Upper lobe of left lung (tissue), 6 donors: ENCODE results near the gene GADD45GIP1. TPM values are rescaled to one million over a fixed set of nuclear protein-coding genes. Genes with fewer than 3 reads are reported as not detected.

Source experiments
- ATAC-seq, 2 donors: fragments of 200-7000 bp; cut with Tn5 transposase; one replicate each; pipeline ENCODE4 v1.9.1; 2022; ENCODE audit warnings: mild to moderate bottlenecking in 2 of 2, moderate library complexity in 2 of 2; ENCODE audit not compliant: low FRiP score in 2 of 2
- DNase-seq, 2 donors: peaks; one replicate each; pipeline ENCODE4 v3.0.0-alpha.2; 2019 to 2020
- H3K27ac ChIP-seq, 4 donors: fragments of 200-600 bp; sonication (generic); one replicate each; pipeline ENCODE4 v1.5.1; 2016 to 2019
- H3K27me3 ChIP-seq, 4 donors: fragments of 200-600 bp; sonication (generic); one replicate each; pipeline ENCODE4 v1.5.1; 2017 to 2019
- H3K36me3 ChIP-seq, 4 donors: fragments of 200-600 bp; sonication (generic); one replicate each; pipeline ENCODE4 v1.5.1; 2016 to 2019
- H3K4me1 ChIP-seq, 4 donors: fragments of 200-600 bp; sonication (generic); one replicate each; pipeline ENCODE4 v1.5.1; 2018 to 2019
- H3K4me3 ChIP-seq, 4 donors: fragments of 200-600 bp; sonication (generic); one replicate each; pipeline ENCODE4 v1.5.1; 2017 to 2019; ENCODE audit warnings: mild to moderate bottlenecking in 2 of 4, moderate library complexity in 1 of 4
- H3K9me3 ChIP-seq, 4 donors: fragments of 200-600 bp; sonication (generic); one replicate each; pipeline ENCODE4 v1.5.1; 2018 to 2019
- EP300 ChIP-seq, 4 donors: sonication (generic); formaldehyde crosslinking; IDR thresholded peaks; one replicate each; pipeline ENCODE4 v1.5.1; 2017; ENCODE audit warnings: antibody characterized with exemption in 4 of 4, control low read depth in 2 of 4
- POLR2A ChIP-seq, 4 donors: fragments of 450-650 bp; IDR thresholded peaks; one replicate each; pipeline ENCODE4 v1.5.1; 2016 to 2017; ENCODE audit warnings: antibody characterized with exemption in 4 of 4, mild to moderate bottlenecking in 2 of 4
- POLR2AphosphoS5 ChIP-seq, 2 donors: sonication (generic); formaldehyde crosslinking; IDR thresholded peaks; one replicate each; pipeline ENCODE4 v1.5.1; 2017; ENCODE audit warnings: antibody characterized with exemption in 2 of 2
- WGBS, 2 donors: methylation state at CpG; one replicate each; pipeline ENCODE4 v1.1.5; 2017 to 2018; 5-methylcytosine and 5-hydroxymethylcytosine counted together
- total RNA-seq, 6 donors: library from RNA; depleted of rRNA in 4 of 6; stranded (reverse); fragments of >200 nt in 4 of 6; gene quantifications; one replicate each; pipeline versions ENCODE4 v1.1.0 to v1.2.1, GENCODE V29; 2016 to 2021
- TF ChIP-seq, protein P1 (sequence below), 6 experiments: fragments of 450-650 bp in 4 of 6; fragments of 200-600 bp in 2 of 6; sonication (generic) in 2 of 6; IDR thresholded peaks; one replicate each; pipeline ENCODE4 v1.5.1; 2016 to 2019; ENCODE audit warnings: antibody characterized with exemption in 6 of 6
- donor health status: DM: no; HTN: no; CAD: no; lungs with moderate emphysema.
- donor health status: DM: no; HTN: yes; CAD: no; lungs with severe emphysema.

GADD45GIP1 gene
- total RNA-seq, 6 donors from 2014 or later: 15.3 to 43.8 (median 26.6) TPM

DNA sequence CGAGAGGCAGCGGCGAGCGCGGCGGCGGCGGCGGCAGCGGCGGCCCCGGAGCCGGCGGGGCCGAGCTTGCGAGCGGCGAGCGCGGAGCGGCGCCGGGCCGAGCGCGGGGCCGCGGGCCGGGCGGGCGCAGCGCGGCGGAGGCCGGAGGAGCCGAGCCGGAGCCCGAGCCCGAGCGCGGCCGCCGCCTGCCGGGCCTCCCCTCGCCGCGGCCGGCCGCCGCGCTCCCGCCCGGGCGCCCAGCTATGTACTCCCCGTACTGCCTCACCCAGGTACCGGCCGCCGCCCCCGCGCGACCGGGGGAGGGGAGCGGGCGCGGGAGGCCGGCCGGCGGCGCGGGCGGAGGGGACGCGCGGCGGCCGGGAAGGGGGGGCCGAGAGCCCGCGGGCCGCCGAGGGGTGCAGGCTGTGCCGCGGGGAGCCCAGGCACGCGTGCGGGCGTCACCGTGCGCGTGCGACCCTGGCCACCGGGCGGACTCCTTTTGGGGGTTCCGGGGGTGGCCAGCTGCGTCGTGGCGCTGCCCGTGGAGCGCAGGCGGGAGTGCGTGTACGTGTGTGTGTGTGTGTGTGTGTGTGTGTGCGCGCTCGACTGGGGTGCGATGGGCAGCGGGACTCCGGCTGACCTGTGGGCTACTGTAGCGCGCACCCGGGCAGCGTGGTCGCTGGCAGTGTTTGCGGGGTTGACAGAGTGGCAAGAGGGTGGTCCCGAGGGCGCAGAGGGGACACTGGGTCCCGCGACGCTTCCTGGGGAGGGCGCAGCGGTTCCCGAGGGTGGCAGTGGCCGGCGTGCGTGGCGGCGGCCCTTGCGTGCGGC lies 38.8 kb upstream of the GADD45GIP1 start:
- TF ChIP-seq, protein P1, sequence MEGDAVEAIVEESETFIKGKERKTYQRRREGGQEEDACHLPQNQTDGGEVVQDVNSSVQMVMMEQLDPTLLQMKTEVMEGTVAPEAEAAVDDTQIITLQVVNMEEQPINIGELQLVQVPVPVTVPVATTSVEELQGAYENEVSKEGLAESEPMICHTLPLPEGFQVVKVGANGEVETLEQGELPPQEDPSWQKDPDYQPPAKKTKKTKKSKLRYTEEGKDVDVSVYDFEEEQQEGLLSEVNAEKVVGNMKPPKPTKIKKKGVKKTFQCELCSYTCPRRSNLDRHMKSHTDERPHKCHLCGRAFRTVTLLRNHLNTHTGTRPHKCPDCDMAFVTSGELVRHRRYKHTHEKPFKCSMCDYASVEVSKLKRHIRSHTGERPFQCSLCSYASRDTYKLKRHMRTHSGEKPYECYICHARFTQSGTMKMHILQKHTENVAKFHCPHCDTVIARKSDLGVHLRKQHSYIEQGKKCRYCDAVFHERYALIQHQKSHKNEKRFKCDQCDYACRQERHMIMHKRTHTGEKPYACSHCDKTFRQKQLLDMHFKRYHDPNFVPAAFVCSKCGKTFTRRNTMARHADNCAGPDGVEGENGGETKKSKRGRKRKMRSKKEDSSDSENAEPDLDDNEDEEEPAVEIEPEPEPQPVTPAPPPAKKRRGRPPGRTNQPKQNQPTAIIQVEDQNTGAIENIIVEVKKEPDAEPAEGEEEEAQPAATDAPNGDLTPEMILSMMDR (IDR thresholded peaks at IDR 0.05): peak in 1 of 6 experiments; percentile 39
- TF ChIP-seq EP300 (IDR thresholded peaks at IDR 0.05) (no peak), POLR2AphosphoS5 (IDR thresholded peaks at IDR 0.05) (no peak), POLR2A (IDR thresholded peaks at IDR 0.05) (no peak)
- peak in 1 of 2 donors; percentile 87 for DNase-seq
- peak overlapping the region; percentile 90 to 94 (median 94) for H3K27ac ChIP-seq
- H3K4me3 ChIP-seq: peak overlapping the region; percentile 69 to 88 (median 84)
- H3K36me3 ChIP-seq: peaks cover 0 to 2% (median 0%) of the 10 kb centered on the region in 4 donors
- ATAC-seq: peak in 1 of 2 donors; percentile 27
- H3K9me3 ChIP-seq: no peaks in the 10 kb centered on the region
- peaks cover 0 to 3% (median 2%) of the 10 kb centered on the region in 4 donors for H3K27me3 ChIP-seq
- 0% methylated on average over 28 of the region's 129 CpGs; no CpG with 5 or more reads in 1 of the 2 donors for WGBS, 2 donors
- H3K4me1 ChIP-seq: peaks cover 14 to 50% (median 31%) of the 10 kb centered on the region in 4 donors

DNA sequence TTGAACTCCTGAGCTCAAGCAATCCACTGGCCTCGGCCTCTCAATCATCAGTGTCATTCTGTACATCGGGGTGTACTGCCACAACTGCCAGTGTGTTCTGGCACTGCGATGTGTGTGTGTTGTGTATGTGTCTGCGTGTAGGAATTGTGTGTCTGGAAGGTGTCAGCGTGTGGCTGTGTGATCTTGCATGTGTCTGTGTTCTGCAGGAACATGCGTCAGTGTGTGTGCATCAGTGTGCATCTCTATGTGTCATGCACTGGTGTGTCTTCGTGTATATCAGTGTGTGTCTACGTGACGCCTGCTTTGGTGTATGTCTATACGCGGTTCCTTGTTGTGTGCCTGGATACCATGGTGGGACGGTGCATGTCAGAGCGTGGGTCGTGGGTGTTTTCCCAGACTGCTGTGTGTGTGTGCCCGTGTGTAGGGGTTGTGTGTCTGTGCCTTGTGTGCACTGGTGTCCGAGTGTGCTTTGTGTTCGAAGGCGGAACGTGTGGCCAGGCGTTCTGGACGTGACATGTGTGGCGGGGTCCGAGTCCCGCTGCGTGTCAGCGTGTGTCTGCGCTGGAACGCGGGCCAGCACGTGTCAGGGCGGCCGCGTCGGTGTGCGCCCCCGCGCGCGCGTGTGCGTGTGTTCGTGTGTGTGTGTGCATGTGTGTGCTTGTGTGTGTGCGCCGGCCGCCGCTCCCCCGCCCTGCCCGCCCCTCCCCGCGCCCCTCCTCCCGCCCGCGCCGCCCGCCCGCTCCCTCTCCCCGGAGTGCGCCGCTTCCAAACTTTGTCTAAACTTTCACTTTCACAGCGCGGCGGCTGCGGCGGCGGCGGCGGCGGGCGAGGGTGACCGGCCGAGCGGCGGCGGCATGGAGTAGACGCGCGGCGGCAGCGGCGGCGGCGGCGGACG lies 37.9 kb upstream of the GADD45GIP1 start, which contains the start of gene NFIX:
Gene NFIX (plus strand): TSS at position 775 of the 895 bp plus-strand sequence. CDS start 363 bp downstream, outside the sequence.
- TF ChIP-seq POLR2AphosphoS5 (IDR thresholded peaks at IDR 0.05): peak; percentile 10 to 46
- TF ChIP-seq, protein P1 (IDR thresholded peaks at IDR 0.05): peak in 1 of 6 experiments; percentile 6
- TF ChIP-seq EP300 (IDR thresholded peaks at IDR 0.05): no peak
- peaks cover 0 to 2% (median 0%) of the 10 kb centered on the region in 4 donors for H3K36me3 ChIP-seq
- WGBS, 2 donors: 34 to 79% methylated on average over 4 to 20 of the region's 84 CpGs
- peak within 1 kb of the TSS; percentile 69 to 88 (median 84) for H3K4me3 ChIP-seq
- peak within 1 kb of the TSS; percentile 90 to 94 (median 94) for H3K27ac ChIP-seq
- DNase-seq (peak; percentile 62 to 95), ATAC-seq (peak in 1 of 2 donors; percentile 66)
- peaks cover 0 to 3% (median 2%) of the 10 kb centered on the region in 4 donors for H3K27me3 ChIP-seq
- peaks cover 14 to 42% (median 25%) of the 10 kb centered on the region in 4 donors for H3K4me1 ChIP-seq
- no peaks in the 10 kb centered on the region for H3K9me3 ChIP-seq

DNA sequence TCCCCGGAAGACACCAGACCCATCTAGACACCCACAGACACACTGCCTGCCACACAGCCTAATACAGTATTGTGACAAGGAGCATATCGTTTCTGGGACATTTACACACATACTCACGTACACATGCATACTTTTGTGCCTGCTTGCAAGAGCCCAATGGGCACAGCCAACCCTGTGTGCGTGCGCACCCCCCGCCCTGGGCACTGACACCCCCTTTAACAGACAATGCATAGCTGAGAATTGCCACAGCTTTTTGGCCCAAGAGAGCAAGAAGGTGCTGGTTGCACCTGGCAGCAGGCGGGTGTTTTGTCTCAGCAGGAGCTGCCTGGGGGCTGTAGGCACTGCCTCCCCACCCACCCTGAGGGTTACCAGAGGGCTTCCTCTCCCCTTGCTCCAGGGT lies 36.5 kb upstream of the GADD45GIP1 start:
- peaks cover 9 to 36% (median 18%) of the 10 kb centered on the region in 4 donors for H3K4me1 ChIP-seq
- 86 to 92% methylated on average over 3 to 7 of the region's 7 CpGs for WGBS, 2 donors
- H3K36me3 ChIP-seq: no peaks in the 10 kb centered on the region
- no peak overlapping the region for H3K4me3 ChIP-seq
- peak in 1 of 2 donors; percentile 66 for DNase-seq
- no peak for TF ChIP-seq POLR2A (IDR thresholded peaks at IDR 0.05)
- TF ChIP-seq POLR2AphosphoS5 (IDR thresholded peaks at IDR 0.05): no peak
- no peak for TF ChIP-seq EP300 (IDR thresholded peaks at IDR 0.05)
- TF ChIP-seq, protein P1 (IDR thresholded peaks at IDR 0.05): no peak
- H3K9me3 ChIP-seq: no peaks in the 10 kb centered on the region
- peaks cover 0 to 3% (median 2%) of the 10 kb centered on the region in 4 donors for H3K27me3 ChIP-seq
- no peak for ATAC-seq
- no peak overlapping the region for H3K27ac ChIP-seq

DNA sequence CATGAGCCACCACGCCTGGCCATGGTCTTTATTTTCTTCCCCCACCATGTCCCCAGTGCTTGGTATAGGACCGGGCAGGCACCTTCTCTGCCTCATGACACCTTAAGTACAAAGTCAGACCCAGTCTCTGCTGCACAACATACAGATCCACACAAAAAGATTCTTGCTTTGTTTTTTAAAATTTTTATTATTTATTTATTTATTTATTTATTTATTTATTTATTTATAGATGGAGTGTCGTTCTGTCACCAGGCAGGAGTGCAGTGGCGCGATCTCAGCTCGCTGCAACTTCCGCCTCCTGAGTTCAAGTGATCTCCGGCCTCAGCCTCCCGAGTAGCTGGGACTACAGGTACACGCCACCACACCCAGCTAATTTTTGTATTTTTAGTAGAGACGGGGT lies 35.7 kb upstream of the GADD45GIP1 start:
- WGBS, 2 donors: 94 to 95% methylated on average over 11 of the region's 11 CpGs
- Histone ChIP-seq H3K9me3 (no peaks in the 10 kb centered on the region), H3K4me1 (peaks cover 8 to 27% (median 15%) of the 10 kb centered on the region in 4 donors), H3K27me3 (peaks cover 0 to 3% (median 2%) of the 10 kb centered on the region in 4 donors), H3K36me3 (no peaks in the 10 kb centered on the region), H3K27ac (no peak overlapping the region), H3K4me3 (no peak overlapping the region)
- TF ChIP-seq EP300 (IDR thresholded peaks at IDR 0.05) (no peak), POLR2AphosphoS5 (IDR thresholded peaks at IDR 0.05) (no peak), POLR2A (IDR thresholded peaks at IDR 0.05) (no peak)
- TF ChIP-seq, protein P1 (IDR thresholded peaks at IDR 0.05): no peak
- no peak for ATAC-seq
- no peak for DNase-seq
